Measurements from ENCODE around the gene CAB39.
A peak's percentile ranks its signal among the peaks of the same experiment; 100 is the strongest.

CAB39 gene

GRCh38 chr2:230866756-230867523 lies 154.3 kb downstream of the CAB39 start:
- no peaks in the 10 kb centered on the region for H3K27me3 ChIP-seq (ENCODE audit: low read depth)
- peaks cover 56% of the 10 kb centered on the region for H3K4me1 ChIP-seq
- no peaks in the 10 kb centered on the region for H3K9me3 ChIP-seq
- peaks cover 15% of the 10 kb centered on the region for H3K36me3 ChIP-seq (replicated peaks)
- in situ Hi-C loops (cut with MboI; ENCODE audit: low sequenced_read_pairs), result no loop called here
- peak overlapping the region; percentile 76 for H3K4me3 ChIP-seq
- peak in 1 of 2 experiments; percentile 57 for DNase-seq (ENCODE audit: low spot score in 2 of 2)

- H3K4me1 ChIP-seq, result peaks cover 57% of the 10 kb centered on the region
- no peaks in the 10 kb centered on the region for H3K27me3 ChIP-seq (ENCODE audit: low read depth)
- in situ Hi-C loops (cut with MboI; ENCODE audit: low sequenced_read_pairs), result no loop called here
- no peaks in the 10 kb centered on the region for H3K9me3 ChIP-seq
- peaks cover 24% of the 10 kb centered on the region for H3K36me3 ChIP-seq (replicated peaks)
- peak; percentile 28 to 46 for DNase-seq (ENCODE audit: low spot score in 2 of 2)
- H3K4me3 ChIP-seq, result no peak overlapping the region
Observed at GRCh38 chr2:230868161-230868946, 155.7 kb downstream of the CAB39 start.

- no peaks in the 10 kb centered on the region for H3K9me3 ChIP-seq
- peak overlapping the region; percentile 6 for H3K4me3 ChIP-seq
- H3K36me3 ChIP-seq (replicated peaks), result peaks cover 33% of the 10 kb centered on the region
- in situ Hi-C loops (cut with MboI; ENCODE audit: low sequenced_read_pairs), result no loop called here
- H3K27me3 ChIP-seq (ENCODE audit: low read depth), result no peaks in the 10 kb centered on the region
- H3K4me1 ChIP-seq, result peaks cover 56% of the 10 kb centered on the region
- DNase-seq (ENCODE audit: low spot score in 2 of 2), result peak in 1 of 2 experiments; percentile 47
Observed at GRCh38 chr2:230868947-230869913, 156.6 kb downstream of the CAB39 start.

GRCh38 chr2:230869914-230870543 lies 157.4 kb downstream of the CAB39 start:
- H3K36me3 ChIP-seq (replicated peaks), result peaks cover 41% of the 10 kb centered on the region
- peak; percentile 19 to 59 for DNase-seq (ENCODE audit: low spot score in 2 of 2)
- H3K9me3 ChIP-seq, result no peaks in the 10 kb centered on the region
- in situ Hi-C loops (cut with MboI; ENCODE audit: low sequenced_read_pairs), result no loop called here
- no peaks in the 10 kb centered on the region for H3K27me3 ChIP-seq (ENCODE audit: low read depth)
- H3K4me1 ChIP-seq, result peaks cover 55% of the 10 kb centered on the region
- H3K4me3 ChIP-seq, result peak overlapping the region; percentile 6

Measured in HAP-1 (cell line).